DND-41 (cell line): ENCODE measurements around the gene MT4.

Experiments
- ATAC-seq: fragments of 200-7000 bp; cut with Tn5 transposase; 3 replicates; pipeline ENCODE4 v1.9.1; 2021; ENCODE audit warnings: low read depth; ENCODE audit not compliant: insufficient read depth
- DNase-seq: peaks from one replicate; pipeline ENCODE4 v3.0.0-alpha.2; 2020
- H2AFZ ChIP-seq: 2 replicates; pipeline ENCODE4 v1.6.0; 2012; ENCODE audit warnings: low read depth, low read length
- H3K27ac ChIP-seq: 2 replicates; pipeline ENCODE4 v1.5.1; 2012; ENCODE audit warnings: low read length, inconsistent platforms
- H3K27me3 ChIP-seq: fragments of 200-600 bp; sonication (generic); 2 replicates; pipeline ENCODE4 v1.6.0; 2012; ENCODE audit warnings: low read length, mild to moderate bottlenecking, inconsistent platforms; ENCODE audit not compliant: insufficient read depth, poor library complexity
- H3K36me3 ChIP-seq: 2 replicates; pipeline ENCODE4 v1.5.1; 2012; ENCODE audit warnings: low read length, inconsistent platforms; ENCODE audit not compliant: insufficient read depth
- H3K4me1 ChIP-seq: 2 replicates; pipeline ENCODE4 v1.5.1; 2012; ENCODE audit warnings: mild to moderate bottlenecking, low read length; ENCODE audit not compliant: insufficient read depth
- H3K4me2 ChIP-seq: 2 replicates; pipeline ENCODE4 v1.6.0; 2012; ENCODE audit warnings: mild to moderate bottlenecking, moderate library complexity, low read length, inconsistent platforms; ENCODE audit not compliant: insufficient read depth
- H3K4me3 ChIP-seq, 2 experiments: fragments of 200-600 bp in 1 of 2; shearing (Covaris generic) in 1 of 2; 2 replicates each; pipeline ENCODE4 v1.5.1; 2012 to 2016; ENCODE audit warnings: inconsistent platforms in 2 of 2, low read length in 2 of 2, mild to moderate bottlenecking in 2 of 2, low read depth in 1 of 2, moderate library complexity in 1 of 2
- H3K79me2 ChIP-seq: 2 replicates; pipeline ENCODE4 v1.6.0; 2012; ENCODE audit warnings: low read length, inconsistent platforms; ENCODE audit not compliant: insufficient read depth
- H3K9ac ChIP-seq: 2 replicates; pipeline ENCODE4 v1.6.0; 2012; ENCODE audit warnings: low read depth, mild to moderate bottlenecking, inconsistent platforms, low read length, moderate library complexity
- H3K9me3 ChIP-seq: 2 replicates; pipeline ENCODE4 v1.5.1; 2012; ENCODE audit warnings: low read length, moderate library complexity, mild to moderate bottlenecking, inconsistent platforms; ENCODE audit not compliant: insufficient read depth, severe bottlenecking
- H4K20me1 ChIP-seq: 2 replicates; pipeline ENCODE4 v1.6.0; 2012; ENCODE audit warnings: low read length; ENCODE audit not compliant: insufficient read depth
- CTCF ChIP-seq: IDR thresholded peaks from 2 replicates; pipeline ENCODE4 v1.5.1; 2012; ENCODE audit warnings: borderline replicate concordance, low read length, moderate library complexity, mild to moderate bottlenecking; ENCODE audit not compliant: poor library complexity, severe bottlenecking; ENCODE audit errors: extremely low read depth
- EZH2 ChIP-seq: IDR thresholded peaks from 3 replicates; pipeline ENCODE4 v1.6.1; 2012; ENCODE audit warnings: borderline replicate concordance, low read depth, mild to moderate bottlenecking, moderate library complexity, low read length, inconsistent platforms; ENCODE audit not compliant: severe bottlenecking

MT4 gene

DNA sequence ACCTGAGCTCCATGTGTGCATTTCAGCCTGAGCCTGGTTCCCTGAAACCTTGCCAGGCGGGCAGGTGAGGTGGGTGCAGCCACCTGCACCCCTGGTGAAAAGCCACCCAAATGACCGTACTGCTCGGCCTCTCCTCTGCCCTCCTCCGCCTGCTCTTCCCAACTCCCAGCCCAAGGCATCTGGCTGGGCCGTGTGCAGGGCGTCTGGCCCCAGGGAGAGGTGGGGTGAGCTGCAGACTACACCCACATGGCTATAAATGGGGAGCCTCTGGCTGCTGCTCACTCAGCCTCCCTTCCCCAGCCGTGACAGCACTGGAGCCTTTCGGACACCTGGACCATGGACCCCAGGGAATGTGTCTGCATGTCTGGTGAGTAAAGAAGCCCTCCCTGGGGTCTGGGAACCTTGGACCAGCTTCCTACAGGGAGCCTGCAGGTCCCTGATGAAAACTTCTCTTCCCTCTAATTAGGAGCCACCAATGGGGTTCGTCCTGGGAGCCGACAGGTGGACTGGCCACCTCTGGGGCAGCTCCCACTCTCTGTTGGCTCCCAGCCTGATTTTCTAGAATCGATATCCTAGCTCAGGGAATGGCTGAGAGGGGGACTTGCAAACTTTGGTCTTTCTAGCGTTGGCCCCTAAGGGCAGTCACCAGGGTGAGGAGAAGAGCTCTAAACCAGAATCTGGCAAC, at the start of gene MT4:
Gene MT4 (plus strand): TSS at position 281 of the 685 bp plus-strand sequence. CDS start 56 bp downstream, at position 337.
- Histone ChIP-seq H3K4me3 (no peak within 1 kb of the TSS), H3K9me3 (no peaks in the 10 kb centered on the region), H3K79me2 (no peaks in the 10 kb centered on the region), H4K20me1 (no peaks in the 10 kb centered on the region), H3K4me2 (no peak within 1 kb of the TSS), H3K36me3 (no peaks in the 10 kb centered on the region), H3K27me3 (peaks cover 8% of the 10 kb centered on the region), H3K27ac (no peak within 1 kb of the TSS), H3K4me1 (no peaks in the 10 kb centered on the region), H3K9ac (no peak within 1 kb of the TSS), H2AFZ (no peak within 1 kb of the TSS)
- ATAC-seq (no peak), DNase-seq (no peak)
- TF ChIP-seq CTCF = no peak
- TF ChIP-seq EZH2 = no peak

- Histone ChIP-seq H3K4me1 (peaks cover 22% of the 10 kb centered on the region), H3K79me2 (peaks cover 10% of the 10 kb centered on the region), H3K27me3 (no peaks in the 10 kb centered on the region), H3K9ac (no peak overlapping the region), H3K4me3 (no peak overlapping the region), H3K9me3 (no peaks in the 10 kb centered on the region), H2AFZ (no peak overlapping the region), H3K4me2 (no peak overlapping the region), H3K36me3 (peaks cover 12% of the 10 kb centered on the region; the same call in 1 of the 2 replicates), H3K27ac (no peak overlapping the region), H4K20me1 (0 out of 2 replicates have a peak, but pooled peaks cover 2% of the 10 kb centered on the region)
- DNase-seq (no peak), ATAC-seq (no peak)
- TF ChIP-seq CTCF (no peak), EZH2 (no peak)
Observed at GRCh38 chr16:56515665-56516064, 49.2 kb upstream of the MT4 start.

- H2AFZ ChIP-seq = no peak overlapping the region
- no peak for ATAC-seq
- TF ChIP-seq CTCF (no peak), EZH2 (no peak)
- H3K27ac ChIP-seq = no peak overlapping the region
- peaks cover 10% of the 10 kb centered on the region for H3K79me2 ChIP-seq
- no peaks in the 10 kb centered on the region for H3K27me3 ChIP-seq
- H3K36me3 ChIP-seq = no peaks in the 10 kb centered on the region
- no peak for DNase-seq
- H3K4me2 ChIP-seq = no peak overlapping the region
- H4K20me1 ChIP-seq = 0 out of 2 replicates have a peak, but pooled peaks cover 2% of the 10 kb centered on the region
- no peak overlapping the region for H3K9ac ChIP-seq
- no peak overlapping the region for H3K4me3 ChIP-seq
- H3K9me3 ChIP-seq = no peaks in the 10 kb centered on the region
- H3K4me1 ChIP-seq = peaks cover 24% of the 10 kb centered on the region
Observed at GRCh38 chr16:56517206-56517605, 47.7 kb upstream of the MT4 start.
